GM23338 (cell line): Measurements from ENCODE around the gene SETBP1. TPM values are rescaled to one million over a fixed set of nuclear protein-coding genes. Genes with fewer than 3 reads are reported as not detected.

Source experiments
- ATAC-seq: fragments of 200-7000 bp; cut with Tn5 transposase; 3 replicates; pipeline ENCODE4 v1.9.1; 2020
- DNase-seq: peaks from one replicate; pipeline ENCODE4 v3.0.0-alpha.2; 2015; ENCODE audit warnings: low spot score
- H2AFZ ChIP-seq: fragments of 200-600 bp; sonication (generic); 2 replicates; pipeline ENCODE4 v1.8.0; 2016; ENCODE audit warnings: antibody characterized with exemption, mild to moderate bottlenecking, moderate library complexity
- H3F3A ChIP-seq: fragments of 200-600 bp; sonication (generic); replicated peaks from 2 replicates; pipeline ENCODE4 v1.8.0; 2017; ENCODE audit warnings: antibody characterized with exemption, mixed run types, low read depth
- H3K27ac ChIP-seq: fragments of 200-600 bp; sonication (generic); 2 replicates; pipeline ENCODE4 v1.6.1; 2016; ENCODE audit warnings: low read depth
- H3K27me3 ChIP-seq: fragments of 200-600 bp; sonication (generic); 2 replicates; pipeline ENCODE4 v1.8.0; 2016; ENCODE audit warnings: mild to moderate bottlenecking, mixed run types, moderate library complexity; ENCODE audit not compliant: insufficient read depth
- H3K36me3 ChIP-seq: fragments of 200-600 bp; sonication (generic); 2 replicates; pipeline ENCODE4 v1.8.0; 2016; ENCODE audit warnings: mild to moderate bottlenecking; ENCODE audit not compliant: insufficient read depth
- H3K4me1 ChIP-seq: fragments of 200-600 bp; sonication (generic); 2 replicates; pipeline ENCODE4 v1.8.0; 2016; ENCODE audit warnings: mild to moderate bottlenecking, moderate library complexity; ENCODE audit not compliant: insufficient read depth
- H3K4me2 ChIP-seq: fragments of 200-600 bp; sonication (generic); 2 replicates; pipeline ENCODE4 v1.7.1; 2017; ENCODE audit warnings: mixed run types
- H3K4me3 ChIP-seq: fragments of 200-600 bp; sonication (generic); 2 replicates; pipeline ENCODE4 v1.6.1; 2016; ENCODE audit warnings: mixed run types
- H3K79me2 ChIP-seq: fragments of 200-600 bp; sonication (generic); replicated peaks from 2 replicates; pipeline ENCODE4 v1.8.0; 2017; ENCODE audit warnings: mild to moderate bottlenecking; ENCODE audit not compliant: insufficient read depth
- H3K9me2 ChIP-seq: fragments of 200-600 bp; sonication (generic); 2 replicates; pipeline ENCODE4 v1.8.0; 2017; ENCODE audit not compliant: insufficient read depth
- H4K20me1 ChIP-seq: fragments of 200-600 bp; sonication (generic); replicated peaks from 2 replicates; pipeline ENCODE4 v1.8.0; 2017; ENCODE audit warnings: mild to moderate bottlenecking; ENCODE audit not compliant: insufficient read depth
- H3K27ac Mint-ChIP-seq: 2 replicates; pipeline ENCODE4 v1.8.0; 2020; ENCODE audit warnings: inconsistent platforms, mild to moderate bottlenecking, moderate library complexity, mixed read lengths
- H3K27me3 Mint-ChIP-seq: 3 replicates; pipeline ENCODE4 v1.8.0; 2022; ENCODE audit warnings: low read depth, mild to moderate bottlenecking, moderate library complexity, mixed read lengths, inconsistent platforms; ENCODE audit not compliant: insufficient read depth, poor library complexity
- H3K36me3 Mint-ChIP-seq: 3 replicates; pipeline ENCODE4 v1.8.0; 2021; ENCODE audit warnings: low read depth, mild to moderate bottlenecking, inconsistent platforms, moderate library complexity, mixed read lengths
- H3K4me1 Mint-ChIP-seq: 3 replicates; pipeline ENCODE4 v1.8.0; 2020; ENCODE audit warnings: mild to moderate bottlenecking, inconsistent platforms, mixed read lengths
- H3K4me3 Mint-ChIP-seq: 3 replicates; pipeline ENCODE4 v1.8.0; 2021; ENCODE audit warnings: moderate library complexity, mild to moderate bottlenecking, inconsistent platforms, mixed read lengths
- H3K9me3 Mint-ChIP-seq: 3 replicates; pipeline ENCODE4 v1.8.0; 2020; ENCODE audit warnings: moderate library complexity, mild to moderate bottlenecking, inconsistent platforms, mixed read lengths
- CREB1 ChIP-seq: fragments of 250-450 bp; sonication (Bioruptor Pico); IDR thresholded peaks from 2 replicates; pipeline ENCODE4 v1.5.0; 2020; ENCODE audit warnings: low read depth, mild to moderate bottlenecking, moderate library complexity
- ETS1 ChIP-seq: IDR thresholded peaks from 2 replicates; pipeline ENCODE4 v1.6.1; 2016; ENCODE audit warnings: antibody characterized with exemption
- EZH2 ChIP-seq: fragments of 200-600 bp; sonication (generic); IDR thresholded peaks from one replicate; pipeline ENCODE4 v1.8.0; 2017; ENCODE audit warnings: antibody characterized with exemption, mild to moderate bottlenecking, low read depth; ENCODE audit not compliant: unreplicated experiment
- EZH2phosphoT487 ChIP-seq: fragments of 200-600 bp; sonication (generic); IDR thresholded peaks from one replicate; pipeline ENCODE4 v1.8.1; 2018; ENCODE audit warnings: antibody characterized with exemption; ENCODE audit not compliant: unreplicated experiment
- JUNB ChIP-seq: IDR thresholded peaks from one replicate; pipeline ENCODE4 v1.6.1; 2016; ENCODE audit warnings: antibody characterized with exemption; ENCODE audit not compliant: unreplicated experiment
- NANOG ChIP-seq: IDR thresholded peaks from 2 replicates; pipeline ENCODE4 v1.6.1; 2016; ENCODE audit warnings: antibody characterized with exemption, borderline replicate concordance
- POLR2AphosphoS5 ChIP-seq: IDR thresholded peaks from 2 replicates; pipeline ENCODE4 v1.6.1; 2016; ENCODE audit warnings: antibody characterized with exemption, low read depth
- REST ChIP-seq: IDR thresholded peaks from one replicate; pipeline ENCODE4 v1.6.1; 2018; ENCODE audit warnings: antibody characterized with exemption; ENCODE audit not compliant: unreplicated experiment
- STAT1 ChIP-seq: IDR thresholded peaks from one replicate; pipeline ENCODE4 v1.6.1; 2016; ENCODE audit warnings: antibody characterized with exemption; ENCODE audit not compliant: unreplicated experiment
- ZNF114 ChIP-seq: fragments of 250-450 bp; sonication (Bioruptor Pico); IDR thresholded peaks from 2 replicates; pipeline ENCODE4 v1.5.0; 2020; ENCODE audit warnings: mild to moderate bottlenecking, moderate library complexity
- ZNF331 ChIP-seq: fragments of 250-450 bp; sonication (Bioruptor Pico); IDR thresholded peaks from 2 replicates; pipeline ENCODE4 v1.5.0; 2020; ENCODE audit warnings: low read depth, mild to moderate bottlenecking, moderate library complexity
- ZNF462 ChIP-seq: fragments of 250-450 bp; sonication (Bioruptor Pico); IDR thresholded peaks from 2 replicates; pipeline ENCODE4 v1.5.0; 2020; ENCODE audit warnings: mild to moderate bottlenecking, moderate library complexity
- polyA plus RNA-seq: library from polyadenylated mRNA; unstranded; fragments of >200 nt; fragmentation: Nextera tagmentation; extraction: Ambion mirVana; gene quantifications from 2 replicates; pipeline ENCODE4 v1.2.1, GENCODE V29; 2016
- total RNA-seq: library from RNA; depleted of rRNA; stranded (reverse); fragments of >200 nt; shearing (Covaris generic); gene quantifications from 2 replicates; pipeline ENCODE4 v1.2.3, GENCODE V29; 2014
- TF ChIP-seq, protein P1 (sequence below), 2 experiments: fragments of 200-600 bp in 1 of 2; sonication (generic) in 1 of 2; conservative IDR thresholded peaks; 2 replicates each; pipeline versions ENCODE4 v1.5.1 to v1.6.1; 2016 to 2017; ENCODE audit warnings: antibody characterized with exemption in 2 of 2, low read depth in 2 of 2, mild to moderate bottlenecking in 2 of 2, moderate library complexity in 1 of 2

Gene SETBP1
- total and polyA plus RNA-seq, 2 experiments from 2014 or later: 1.6 to 5.5 TPM

DNA sequence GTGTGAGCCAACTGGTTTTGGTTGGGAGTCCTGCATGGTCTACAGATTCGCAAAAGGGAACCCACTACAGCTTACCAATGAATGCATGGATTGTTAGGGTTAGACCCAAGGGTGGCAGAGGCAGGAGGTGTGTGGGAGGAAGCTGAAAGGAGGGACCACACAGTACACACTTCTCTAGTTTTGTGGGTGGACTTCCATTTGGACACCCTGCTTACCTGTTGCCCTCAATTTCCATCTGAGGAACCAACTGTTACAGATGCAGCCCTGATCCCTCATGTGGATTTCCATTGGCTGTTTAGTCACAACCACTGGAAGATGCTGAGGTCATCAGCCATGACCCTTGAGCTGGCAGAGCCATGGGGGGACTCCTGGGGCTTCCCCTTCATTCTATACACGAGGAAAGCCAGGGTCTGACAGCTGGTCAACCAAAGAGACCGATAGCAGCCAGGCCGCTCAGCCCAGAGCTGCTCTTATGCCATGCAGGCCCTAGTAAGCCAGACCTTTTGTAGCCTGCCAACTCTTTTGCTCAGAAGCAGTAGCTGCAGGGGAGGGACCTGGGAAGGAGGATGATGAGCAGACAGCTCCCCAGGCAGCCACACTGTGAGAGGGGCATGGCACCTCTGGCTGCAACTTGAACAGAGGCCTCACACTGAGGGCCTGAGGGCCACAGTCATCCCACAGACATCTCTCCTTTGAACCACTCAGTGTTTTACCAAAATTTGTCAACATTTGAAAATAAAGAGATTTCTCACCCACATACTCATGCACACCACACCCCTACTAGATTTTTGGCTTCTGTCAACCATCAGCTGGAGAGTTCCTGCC lies 162.1 kb downstream of the SETBP1 start:
- Histone ChIP-seq H3K27me3 (no peaks in the 10 kb centered on the region), H3K4me3 (no peak overlapping the region), H3K4me1 (peaks cover 22% of the 10 kb centered on the region), H3K36me3 (no peaks in the 10 kb centered on the region), H4K20me1 (no peaks in the 10 kb centered on the region), H3K4me2 (no peak overlapping the region), H3K9me2 (peaks cover 16% of the 10 kb centered on the region; the same call in 1 of the 2 replicates), H3F3A (no peaks in the 10 kb centered on the region), H2AFZ (no peak overlapping the region), H3K79me2 (no peaks in the 10 kb centered on the region), H3K27ac (no peak overlapping the region)
- Mint-ChIP-seq H3K36me3 (0 out of 3 replicates have a peak, but pooled peaks cover 5% of the 10 kb centered on the region), H3K9me3 (no peaks in the 10 kb centered on the region), H3K4me3 (no peak overlapping the region), H3K27me3 (peaks cover 4% of the 10 kb centered on the region), H3K27ac (no peak overlapping the region), H3K4me1 (peaks cover 31% of the 10 kb centered on the region)
- TF ChIP-seq ZNF331 (CRISPR knock-in tag) (no peak), REST (no peak), NANOG (no peak), STAT1 (no peak), JUNB (no peak), EZH2 (no peak), CREB1 (CRISPR knock-in tag) (no peak), EZH2phosphoT487 (no peak), POLR2AphosphoS5 (no peak), ZNF114 (CRISPR knock-in tag) (no peak), ZNF462 (CRISPR knock-in tag) (no peak), ETS1 (no peak)
- TF ChIP-seq, protein P1, sequence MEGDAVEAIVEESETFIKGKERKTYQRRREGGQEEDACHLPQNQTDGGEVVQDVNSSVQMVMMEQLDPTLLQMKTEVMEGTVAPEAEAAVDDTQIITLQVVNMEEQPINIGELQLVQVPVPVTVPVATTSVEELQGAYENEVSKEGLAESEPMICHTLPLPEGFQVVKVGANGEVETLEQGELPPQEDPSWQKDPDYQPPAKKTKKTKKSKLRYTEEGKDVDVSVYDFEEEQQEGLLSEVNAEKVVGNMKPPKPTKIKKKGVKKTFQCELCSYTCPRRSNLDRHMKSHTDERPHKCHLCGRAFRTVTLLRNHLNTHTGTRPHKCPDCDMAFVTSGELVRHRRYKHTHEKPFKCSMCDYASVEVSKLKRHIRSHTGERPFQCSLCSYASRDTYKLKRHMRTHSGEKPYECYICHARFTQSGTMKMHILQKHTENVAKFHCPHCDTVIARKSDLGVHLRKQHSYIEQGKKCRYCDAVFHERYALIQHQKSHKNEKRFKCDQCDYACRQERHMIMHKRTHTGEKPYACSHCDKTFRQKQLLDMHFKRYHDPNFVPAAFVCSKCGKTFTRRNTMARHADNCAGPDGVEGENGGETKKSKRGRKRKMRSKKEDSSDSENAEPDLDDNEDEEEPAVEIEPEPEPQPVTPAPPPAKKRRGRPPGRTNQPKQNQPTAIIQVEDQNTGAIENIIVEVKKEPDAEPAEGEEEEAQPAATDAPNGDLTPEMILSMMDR (conservative IDR thresholded peaks at IDR 0.05; ENCODE audit: low read depth in 2 of 2): no peak
- DNase-seq (no peak), ATAC-seq (no peak)
